Endothelial cell of umbilical vein (primary cell): Measurements from ENCODE around the gene GEMIN7. TPM values are rescaled to one million over a fixed set of nuclear protein-coding genes. Genes with fewer than 3 reads are reported as not detected.

Source experiments
- BruUV-seq: library from RNA; stranded (reverse); fragments of 400-500 nt; replicated peaks from 2 replicates; lab custom pipeline; 2021; lab: Mats Ljungman, UMichigan
- CTCF ChIA-PET: fragments of 300-600, 350-600 bp; sonication (Branson Sonifier 250); formaldehyde crosslinking; loops from one replicate; lab custom pipeline; 2021; ENCODE audit warnings: antibody characterized with exemption, inconsistent platforms; lab: Charles Lee
- POLR2A ChIA-PET: fragments of 300-600, 350-600 bp; sonication (Branson Sonifier 250); formaldehyde crosslinking; loops from one replicate; lab custom pipeline; 2021; ENCODE audit warnings: antibody characterized with exemption, inconsistent platforms; lab: Charles Lee
- DNase-seq: peaks from one replicate; pipeline ENCODE4 v3.0.0-alpha.2; 2011; ENCODE audit warnings: low read depth, low spot score
- FAIRE-seq: peaks from 2 replicates; lab custom pipeline; 2011; peaks lifted over from hg19 to GRCh38; lab: Jason Lieb, UNC
- H2AFZ ChIP-seq: 2 replicates; pipeline ENCODE4 v1.6.0; 2012; ENCODE audit warnings: low read depth, low read length, control low read depth, inconsistent platforms
- H3K27ac ChIP-seq: 2 replicates; pipeline ENCODE4 v1.5.1; 2011; ENCODE audit warnings: low read depth, mild to moderate bottlenecking, control low read depth, low read length, moderate library complexity; ENCODE audit not compliant: insufficient read depth
- H3K27me3 ChIP-seq, 2 experiments: 2 replicates each; pipeline versions ENCODE4 v1.6.0 to v1.6.1; 2011; ENCODE audit warnings: low read length in 2 of 2, mixed read lengths in 1 of 2; ENCODE audit not compliant: control insufficient read depth in 2 of 2, insufficient read depth in 2 of 2
- H3K36me3 ChIP-seq, 2 experiments: 2 replicates in 1 of 2; 3 replicates in 1 of 2; pipeline ENCODE4 v1.5.1; 2011; ENCODE audit warnings: low read length in 2 of 2, mild to moderate bottlenecking in 1 of 2, moderate library complexity in 1 of 2; ENCODE audit not compliant: control insufficient read depth in 2 of 2, insufficient read depth in 2 of 2; ENCODE audit errors: extremely low read depth in 1 of 2
- H3K4me1 ChIP-seq: 3 replicates; pipeline ENCODE4 v1.5.1; 2011; ENCODE audit warnings: mild to moderate bottlenecking, low read length; ENCODE audit not compliant: control insufficient read depth, insufficient read depth; ENCODE audit errors: extremely low read depth
- H3K4me2 ChIP-seq: 2 replicates; pipeline ENCODE4 v1.6.1; 2011; ENCODE audit warnings: low read length, control low read depth, mixed read lengths; ENCODE audit not compliant: insufficient read depth
- H3K4me3 ChIP-seq, 3 experiments: fragments of 200-600 bp in 1 of 3; sonication (generic), shearing (Covaris generic) in 1 of 3; replicated peaks in 1 of 3; 2 replicates each; pipeline ENCODE4 v1.5.1; 2011 to 2016; ENCODE audit warnings: control low read depth in 3 of 3, low read length in 3 of 3, mild to moderate bottlenecking in 2 of 3, inconsistent platforms in 1 of 3, low read depth in 1 of 3, moderate library complexity in 1 of 3; ENCODE audit not compliant: insufficient read depth in 1 of 3
- H3K79me2 ChIP-seq: 2 replicates; pipeline ENCODE4 v1.6.0; 2012; ENCODE audit warnings: low read length, inconsistent platforms; ENCODE audit not compliant: control insufficient read depth, insufficient read depth
- H3K9ac ChIP-seq: replicated peaks from 2 replicates; pipeline ENCODE3; 2011; ENCODE audit warnings: low read length, control low read depth; ENCODE audit not compliant: insufficient read depth; ENCODE audit errors: extremely low read depth
- H3K9me1 ChIP-seq: replicated peaks from 3 replicates; pipeline ENCODE4 v1.6.0; 2011; ENCODE audit warnings: mild to moderate bottlenecking, low read length; ENCODE audit not compliant: control insufficient read depth, insufficient read depth; ENCODE audit errors: extremely low read depth
- H3K9me3 ChIP-seq: replicated peaks from 2 replicates; pipeline ENCODE4 v1.5.1; 2012; ENCODE audit warnings: low read length, inconsistent platforms; ENCODE audit not compliant: control insufficient read depth, insufficient read depth
- H4K20me1 ChIP-seq: replicated peaks from 2 replicates; pipeline ENCODE3; 2011; ENCODE audit warnings: mild to moderate bottlenecking, low read length; ENCODE audit not compliant: control insufficient read depth, insufficient read depth; ENCODE audit errors: extremely low read depth
- CTCF ChIP-seq, 2 donors: IDR thresholded peaks; 1 replicate in 1 of 2; 2 replicates in 1 of 2; pipeline ENCODE4 v1.5.1; 2011; ENCODE audit warnings: low read length in 2 of 2, mild to moderate bottlenecking in 2 of 2, moderate library complexity in 2 of 2, control low read depth in 1 of 2, inconsistent platforms in 1 of 2, low read depth in 1 of 2; ENCODE audit not compliant: insufficient read depth in 1 of 2; ENCODE audit errors: extremely low read depth in 1 of 2
- EZH2 ChIP-seq: IDR thresholded peaks from 2 replicates; pipeline ENCODE4 v1.6.1; 2012; ENCODE audit warnings: borderline replicate concordance, low read depth, mild to moderate bottlenecking, moderate library complexity, low read length, inconsistent platforms; ENCODE audit not compliant: severe bottlenecking
- FOS ChIP-seq: IDR thresholded peaks from 2 replicates; pipeline ENCODE4 v1.6.1; 2011; ENCODE audit warnings: mild to moderate bottlenecking, low read length, moderate library complexity, borderline replicate concordance; ENCODE audit not compliant: insufficient read depth
- GATA2 ChIP-seq: IDR thresholded peaks from 2 replicates; pipeline ENCODE4 v1.7.0; 2011; ENCODE audit warnings: low read depth, mild to moderate bottlenecking, moderate library complexity, mixed read lengths, low read length; ENCODE audit not compliant: insufficient read length, insufficient read depth
- JUN ChIP-seq: IDR thresholded peaks from 2 replicates; pipeline ENCODE4 v1.6.1; 2011; ENCODE audit warnings: borderline replicate concordance, low read depth; ENCODE audit not compliant: insufficient read length, insufficient read depth
- MYC ChIP-seq: IDR thresholded peaks from one replicate; pipeline ENCODE4 v1.6.1; 2011; ENCODE audit warnings: mild to moderate bottlenecking, low read depth, low read length
- POLR2A ChIP-seq: IDR thresholded peaks from 2 replicates; pipeline ENCODE4 v1.6.1; 2012; ENCODE audit warnings: low read depth, mild to moderate bottlenecking, control low read depth, low read length
- POLR2AphosphoS5 ChIP-seq: IDR thresholded peaks from 2 replicates; pipeline ENCODE4 v1.6.1; 2012; ENCODE audit warnings: low read depth, mild to moderate bottlenecking, control low read depth, low read length, moderate library complexity; ENCODE audit not compliant: insufficient read depth
- dilution Hi-C: fragments of 300-500 bp; cut with MboI; formaldehyde crosslinking; loops from one replicate; pipeline ENCODE4 v1.15.0; 2019; ENCODE audit warnings: low sequenced_read_pairs; ENCODE audit not compliant: extremely low pct_ligation_motif_present
- intact Hi-C: fragments of 100-400 bp; cut with micrococcal nuclease; formaldehyde crosslinking; loops from one replicate; pipeline ENCODE4 v1.10.0; 2022
- polyA plus RNA-seq, 4 experiments: library from polyadenylated mRNA; depleted of rRNA in 3 of 4; stranded (reverse) in 3 of 4; unstranded in 1 of 4; fragments of >200 nt; gene quantifications; 2 replicates each; pipeline versions ENCODE4 v1.2.1 to v1.2.3, GENCODE V29; 2011 to 2012; ENCODE audit warnings: missing spikeins in 1 of 4
- total RNA-seq: library from RNA; stranded (reverse); gene quantifications from 2 replicates; pipeline ENCODE4 v1.2.3, GENCODE V29; 2021
- TF ChIP-seq, protein P1 (sequence below): IDR thresholded peaks from 2 replicates; pipeline ENCODE4 v1.6.1; 2011; ENCODE audit not compliant: insufficient read depth, insufficient read length

The GEMIN7 gene
- total and polyA plus RNA-seq, 2 donors (not counting 3 experiments of a cell fraction or from before 2014, with no cell fraction given), result 34.2 to 53.7 TPM

GRCh38 chr19:45035755-45036154 lies 43.3 kb upstream of the GEMIN7 start:
- Histone ChIP-seq H3K36me3 (peaks cover 0 to 23% of the 10 kb centered on the region in 2 experiments), H2AFZ (no peak overlapping the region), H3K27me3 (no peaks in the 10 kb centered on the region), H3K4me3 (no peak overlapping the region), H3K9me3 (no peaks in the 10 kb centered on the region), H3K9me1 (no peaks in the 10 kb centered on the region), H3K4me1 (peaks cover 11% of the 10 kb centered on the region), H3K9ac (no peak overlapping the region), H3K79me2 (peaks cover 16% of the 10 kb centered on the region), H3K4me2 (no peak overlapping the region), H4K20me1 (peaks cover 3% of the 10 kb centered on the region), H3K27ac (no peak overlapping the region)
- dilution Hi-C loops (no loop called here), intact Hi-C loops (loop anchor here (5.0 kb wide), 1 partner anchor 42 kb away; the partner anchor contains the start of genes GEMIN7 and ZNF296)
- no peak for DNase-seq
- CTCF ChIA-PET, result no interaction called here
- POLR2A ChIA-PET, result no interaction called here
- TF ChIP-seq FOS (no peak), MYC (no peak), EZH2 (no peak), POLR2AphosphoS5 (no peak), JUN (no peak), GATA2 (no peak), CTCF (IDR thresholded peaks at IDR 0.05; ENCODE audit: extremely low read depth in 1 of 2, insufficient read depth in 1 of 2, low read depth in 1 of 2, low read length in 2 of 2) (no peak), POLR2A (no peak)
- TF ChIP-seq, protein P1, sequence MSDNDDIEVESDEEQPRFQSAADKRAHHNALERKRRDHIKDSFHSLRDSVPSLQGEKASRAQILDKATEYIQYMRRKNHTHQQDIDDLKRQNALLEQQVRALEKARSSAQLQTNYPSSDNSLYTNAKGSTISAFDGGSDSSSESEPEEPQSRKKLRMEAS, result no peak
- no peak for FAIRE-seq
- no TSS peak for BruUV-seq
